Measurements from ENCODE around the gene MYOC. TPM values are rescaled to one million over a fixed set of nuclear protein-coding genes. Genes with fewer than 3 reads are reported as not detected.

The MYOC gene
- total RNA-seq, 4 donors from 2014 or later, result 0.31 to 19.1 (median 3.6) TPM

GRCh38 chr1:171595324-171595723 is 57.2 kb downstream of the MYOC start:
- H3K36me3 ChIP-seq, result peaks cover 12 to 62% (median 17%) of the 10 kb centered on the region in 3 donors
- no peaks in the 10 kb centered on the region for H3K4me1 ChIP-seq
- DNase-seq, result no peak
- no peak overlapping the region for H3K4me3 ChIP-seq
- no peak overlapping the region for H3K27ac ChIP-seq
- H3K9me3 ChIP-seq, result no peaks in the 10 kb centered on the region
- TF ChIP-seq CTCF (IDR thresholded peaks at IDR 0.05) (no peak), POLR2A (IDR thresholded peaks at IDR 0.05) (no peak)
- no peaks in the 10 kb centered on the region for H3K27me3 ChIP-seq
- intact Hi-C loops (cut with DNase I), result no loop called here
- 31 to 70% methylated on average over 1 of the region's 1 CpG for WGBS, 2 donors

- no peaks in the 10 kb centered on the region for H3K4me1 ChIP-seq
- intact Hi-C loops (cut with DNase I), result no loop called here
- no peaks in the 10 kb centered on the region for H3K9me3 ChIP-seq
- no peak for DNase-seq
- WGBS, 2 donors, result 35 to 64% methylated on average over 1 of the region's 1 CpG
- no peaks in the 10 kb centered on the region for H3K27me3 ChIP-seq
- no peak overlapping the region for H3K4me3 ChIP-seq
- H3K27ac ChIP-seq, result no peak overlapping the region
- TF ChIP-seq CTCF (IDR thresholded peaks at IDR 0.05) (no peak), POLR2A (IDR thresholded peaks at IDR 0.05) (no peak)
- peaks cover 12 to 100% (median 32%) of the 10 kb centered on the region in 3 donors for H3K36me3 ChIP-seq
Observed at GRCh38 chr1:171590022-171590421, 62.5 kb downstream of the MYOC start.

GRCh38 chr1:171588230-171588629 is 64.3 kb downstream of the MYOC start:
- Histone ChIP-seq H3K36me3 (peaks cover 12 to 100% (median 33%) of the 10 kb centered on the region in 3 donors), H3K27ac (no peak overlapping the region)

GRCh38 chr1:171585715-171586114 is 66.8 kb downstream of the MYOC start:
- DNase-seq, result no peak
- H3K4me1 ChIP-seq, result no peaks in the 10 kb centered on the region
- no peaks in the 10 kb centered on the region for H3K9me3 ChIP-seq
- TF ChIP-seq CTCF (IDR thresholded peaks at IDR 0.05) (no peak), POLR2A (IDR thresholded peaks at IDR 0.05) (no peak)
- no peaks in the 10 kb centered on the region for H3K27me3 ChIP-seq
- peaks cover 0 to 100% (median 26%) of the 10 kb centered on the region in 3 donors for H3K36me3 ChIP-seq
- 44 to 54% methylated on average over 9 of the region's 9 CpGs for WGBS, 2 donors
- H3K4me3 ChIP-seq, result no peak overlapping the region
- intact Hi-C loops (cut with DNase I), result no loop called here
- H3K27ac ChIP-seq, result no peak overlapping the region

More at GRCh38 chr1:171588230-171588629, 64.3 kb downstream of the MYOC start:
- no peak for DNase-seq
- Histone ChIP-seq H3K27me3 (no peaks in the 10 kb centered on the region), H3K4me3 (no peak overlapping the region), H3K4me1 (no peaks in the 10 kb centered on the region), H3K9me3 (no peaks in the 10 kb centered on the region)
- TF ChIP-seq CTCF (IDR thresholded peaks at IDR 0.05) (no peak), POLR2A (IDR thresholded peaks at IDR 0.05) (no peak)
- 80 to 96% methylated on average over 2 of the region's 2 CpGs for WGBS, 2 donors
- intact Hi-C loops (cut with DNase I), result no loop called here

Other genes starting within 250 kb of the MYOC start
- 100 to 1,000 TPM in 1 of 4 donors, 10 to 100 TPM in 3; 59.7 to 114 (median 88.0) TPM for gene PRRC2C, start 167.2 kb downstream of the MYOC start, total RNA-seq
- gene MYOCOS, start 30.4 kb downstream of the MYOC start, total RNA-seq, result not detected
- 10 to 100 TPM in 1 of 4 donors, 1 to 10 TPM in 3; 3.5 to 11.4 (median 6.3) TPM for gene VAMP4, start 89.4 kb upstream of the MYOC start, total RNA-seq
- 10 to 100 TPM; 14.0 to 20.8 (median 18.3) TPM for gene METTL13, start 129.0 kb upstream of the MYOC start, total RNA-seq
- 1 to 10 TPM in 3 of 4 donors, under 1 TPM in 1; 0.91 to 3.2 (median 1.8) TPM for gene DNM3, start 188.8 kb upstream of the MYOC start, total RNA-seq

All from esophagus squamous epithelium (tissue), 5 donors.